Neural cell (in vitro differentiated cells): ENCODE data around the gene AKR1E2.

Experiments
- CTCF ChIP-seq: fragments of 450-650 bp; IDR thresholded peaks from 2 replicates; pipeline ENCODE4 v1.5.1; 2014; ENCODE audit warnings: antibody characterized with exemption, mild to moderate bottlenecking, moderate library complexity; ENCODE audit not compliant: poor library complexity, severe bottlenecking
- EP300 ChIP-seq: fragments of 450-650 bp; conservative IDR thresholded peaks from 2 replicates; pipeline ENCODE4 v1.6.1; 2014; ENCODE audit warnings: antibody characterized with exemption, mild to moderate bottlenecking, moderate library complexity; ENCODE audit not compliant: poor library complexity, severe bottlenecking
- EZH2 ChIP-seq: fragments of 200-600, 300-800 bp; shearing (Covaris generic), sonication (generic); IDR thresholded peaks from 2 replicates; pipeline ENCODE4 v1.6.1; 2014; ENCODE audit warnings: antibody characterized with exemption, low read length, borderline replicate concordance, mild to moderate bottlenecking; ENCODE audit not compliant: insufficient read depth, poor library complexity, severe bottlenecking
- MXI1 ChIP-seq: fragments of 450-650 bp; conservative IDR thresholded peaks from 2 replicates; pipeline ENCODE4 v1.6.1; 2014; ENCODE audit warnings: antibody characterized with exemption, mild to moderate bottlenecking; ENCODE audit not compliant: poor library complexity, severe bottlenecking
- POLR2AphosphoS5 ChIP-seq: IDR thresholded peaks from 2 replicates; pipeline ENCODE4 v1.6.1; 2012
- RAD21 ChIP-seq: fragments of 450-650 bp; conservative IDR thresholded peaks from 2 replicates; pipeline ENCODE4 v1.6.1; 2014; ENCODE audit warnings: antibody characterized with exemption, mild to moderate bottlenecking, moderate library complexity
- SMC3 ChIP-seq: fragments of 450-650 bp; conservative IDR thresholded peaks from 2 replicates; pipeline ENCODE4 v1.6.1; 2014; ENCODE audit warnings: antibody characterized with exemption, mild to moderate bottlenecking, moderate library complexity; ENCODE audit not compliant: poor library complexity
- TAF1 ChIP-seq: IDR thresholded peaks from 2 replicates; pipeline ENCODE4 v1.6.1; 2012; ENCODE audit warnings: low read depth
- TF ChIP-seq, protein P1 (sequence below): IDR thresholded peaks from 2 replicates; pipeline ENCODE4 v1.6.1; 2012; ENCODE audit warnings: borderline replicate concordance

DNA sequence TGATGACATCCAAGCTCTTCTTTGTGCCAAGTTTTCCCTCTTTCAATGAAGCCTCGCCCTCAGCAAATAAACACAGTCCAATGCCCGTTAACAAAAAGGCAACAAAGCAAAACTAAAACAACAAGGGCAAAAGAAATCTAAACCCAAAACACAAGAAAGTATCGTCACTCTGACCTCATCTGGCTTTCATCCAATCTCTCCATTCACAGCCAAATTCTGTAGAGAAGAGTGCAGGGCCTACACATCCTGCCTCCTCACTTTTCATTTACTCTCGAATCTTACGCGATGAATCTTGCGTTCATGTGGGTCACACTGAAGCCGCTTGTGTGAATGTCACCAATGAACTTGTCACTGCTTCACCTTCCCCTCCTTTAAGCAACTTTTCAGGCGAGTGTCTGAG, 15.9 kb upstream of the AKR1E2 start:
- no peak for TF ChIP-seq CTCF
- TF ChIP-seq, protein P1, sequence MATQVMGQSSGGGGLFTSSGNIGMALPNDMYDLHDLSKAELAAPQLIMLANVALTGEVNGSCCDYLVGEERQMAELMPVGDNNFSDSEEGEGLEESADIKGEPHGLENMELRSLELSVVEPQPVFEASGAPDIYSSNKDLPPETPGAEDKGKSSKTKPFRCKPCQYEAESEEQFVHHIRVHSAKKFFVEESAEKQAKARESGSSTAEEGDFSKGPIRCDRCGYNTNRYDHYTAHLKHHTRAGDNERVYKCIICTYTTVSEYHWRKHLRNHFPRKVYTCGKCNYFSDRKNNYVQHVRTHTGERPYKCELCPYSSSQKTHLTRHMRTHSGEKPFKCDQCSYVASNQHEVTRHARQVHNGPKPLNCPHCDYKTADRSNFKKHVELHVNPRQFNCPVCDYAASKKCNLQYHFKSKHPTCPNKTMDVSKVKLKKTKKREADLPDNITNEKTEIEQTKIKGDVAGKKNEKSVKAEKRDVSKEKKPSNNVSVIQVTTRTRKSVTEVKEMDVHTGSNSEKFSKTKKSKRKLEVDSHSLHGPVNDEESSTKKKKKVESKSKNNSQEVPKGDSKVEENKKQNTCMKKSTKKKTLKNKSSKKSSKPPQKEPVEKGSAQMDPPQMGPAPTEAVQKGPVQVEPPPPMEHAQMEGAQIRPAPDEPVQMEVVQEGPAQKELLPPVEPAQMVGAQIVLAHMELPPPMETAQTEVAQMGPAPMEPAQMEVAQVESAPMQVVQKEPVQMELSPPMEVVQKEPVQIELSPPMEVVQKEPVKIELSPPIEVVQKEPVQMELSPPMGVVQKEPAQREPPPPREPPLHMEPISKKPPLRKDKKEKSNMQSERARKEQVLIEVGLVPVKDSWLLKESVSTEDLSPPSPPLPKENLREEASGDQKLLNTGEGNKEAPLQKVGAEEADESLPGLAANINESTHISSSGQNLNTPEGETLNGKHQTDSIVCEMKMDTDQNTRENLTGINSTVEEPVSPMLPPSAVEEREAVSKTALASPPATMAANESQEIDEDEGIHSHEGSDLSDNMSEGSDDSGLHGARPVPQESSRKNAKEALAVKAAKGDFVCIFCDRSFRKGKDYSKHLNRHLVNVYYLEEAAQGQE, result no peak
- TF ChIP-seq SMC3, result no peak
- no peak for TF ChIP-seq EZH2
- no peak for TF ChIP-seq POLR2AphosphoS5
- TF ChIP-seq MXI1, result no peak
- no peak for TF ChIP-seq RAD21
- TF ChIP-seq TAF1, result no peak
- TF ChIP-seq EP300, result no peak
